ENCODE measurements around the gene PRSS22. TPM values are rescaled to one million over a fixed set of nuclear protein-coding genes. Genes with fewer than 3 reads are reported as not detected.

The PRSS22 gene
- total RNA-seq, 3 donors from 2014 or later = 1.6 to 29.0 (median 1.9) TPM

GRCh38 chr16:2836646-2837508, 21.1 kb downstream of the PRSS22 start:
- intact Hi-C loops (cut with DNase I, micrococcal nuclease) = no loop called here
- Histone ChIP-seq H3K4me1 (ENCODE audit: low read depth) (no peaks in the 10 kb centered on the region), H3K4me3 (no peak overlapping the region), H3K36me3 (ENCODE audit: low read depth) (no peaks in the 10 kb centered on the region), H3K9me3 (no peaks in the 10 kb centered on the region)
- ATAC-seq (no peak), DNase-seq (no peak)
- TF ChIP-seq CTCF (IDR thresholded peaks at IDR 0.05) = no peak

DNA sequence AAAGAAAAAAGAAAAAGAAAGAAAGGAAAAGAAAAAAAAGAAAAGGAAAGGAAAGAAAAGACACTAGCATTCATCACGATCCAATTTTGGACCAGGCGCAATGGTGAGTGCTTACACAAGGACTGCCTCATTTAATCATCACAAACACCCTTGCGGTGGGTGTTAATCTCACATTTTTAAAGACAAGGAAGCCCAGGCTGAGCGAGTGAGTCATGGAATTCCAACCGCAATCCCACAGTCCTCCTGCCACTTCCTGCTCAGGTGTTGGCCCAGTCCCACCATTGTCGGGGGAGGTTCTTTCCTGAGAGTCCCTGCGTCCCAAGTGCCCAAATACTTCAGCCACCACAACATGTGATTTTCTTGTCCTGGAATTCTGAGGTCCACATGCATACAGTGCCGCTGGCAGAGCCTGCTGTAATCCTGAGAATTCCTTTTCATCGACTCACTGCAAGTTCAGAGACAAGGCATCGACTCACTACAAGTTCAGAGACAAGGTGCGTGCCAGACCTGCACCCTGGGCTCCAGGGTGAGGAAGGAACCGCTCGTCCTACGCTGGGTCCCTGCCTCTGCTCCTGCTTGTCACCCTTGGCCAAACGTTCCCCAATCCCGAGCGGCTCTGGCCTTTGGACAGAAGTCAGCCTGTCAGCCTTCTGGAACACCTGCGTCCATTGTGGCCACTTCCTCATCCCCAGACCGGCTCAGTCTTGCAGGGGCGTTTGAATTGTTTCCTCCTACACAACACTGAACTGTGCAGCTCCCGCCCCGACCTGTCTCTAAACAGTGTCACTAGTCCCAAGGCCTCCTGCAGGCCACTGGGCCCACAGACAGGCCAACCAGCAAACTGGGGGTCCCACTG, 22.1 kb downstream of the PRSS22 start:
- H3K4me1 ChIP-seq (ENCODE audit: low read depth) = no peaks in the 10 kb centered on the region
- no peak for TF ChIP-seq CTCF (IDR thresholded peaks at IDR 0.05)
- intact Hi-C loops (cut with DNase I, micrococcal nuclease) = no loop called here
- H3K4me3 ChIP-seq = no peak overlapping the region
- ATAC-seq (peak; percentile 90), DNase-seq (peak in 1 of 3 donors; percentile 38)
- no peaks in the 10 kb centered on the region for H3K9me3 ChIP-seq
- no peaks in the 10 kb centered on the region for H3K36me3 ChIP-seq (ENCODE audit: low read depth)

GRCh38 chr16:2834968-2835367, 23.0 kb downstream of the PRSS22 start:
- no peak for ATAC-seq
- no peak for TF ChIP-seq CTCF (IDR thresholded peaks at IDR 0.05)
- no peak for DNase-seq
- H3K9me3 ChIP-seq = no peaks in the 10 kb centered on the region
- H3K36me3 ChIP-seq (ENCODE audit: low read depth) = no peaks in the 10 kb centered on the region
- H3K4me1 ChIP-seq (ENCODE audit: low read depth) = peaks cover 4% of the 10 kb centered on the region
- no peak overlapping the region for H3K4me3 ChIP-seq
- intact Hi-C loops (cut with DNase I, micrococcal nuclease) = no loop called here

DNA sequence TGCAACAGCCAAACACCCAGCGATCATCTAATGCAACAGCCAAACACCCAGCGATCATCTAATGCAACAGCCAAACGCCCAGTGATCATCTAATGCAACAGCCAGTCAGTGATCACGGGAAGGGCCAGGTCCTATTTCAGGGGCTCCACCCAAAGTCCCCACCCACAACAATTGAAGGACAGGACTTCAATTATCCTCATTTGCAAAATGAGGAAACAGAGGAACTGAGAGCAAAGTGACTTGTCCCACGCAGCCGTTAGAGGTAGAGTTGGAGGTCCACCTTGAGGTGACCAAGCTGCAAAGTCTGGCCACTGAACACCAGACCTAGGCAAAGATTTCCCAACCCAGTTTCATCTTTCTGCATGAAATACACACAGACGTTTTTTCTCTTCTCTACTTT, 24.2 kb downstream of the PRSS22 start:
- no peaks in the 10 kb centered on the region for H3K36me3 ChIP-seq (ENCODE audit: low read depth)
- ATAC-seq = no peak
- no peaks in the 10 kb centered on the region for H3K9me3 ChIP-seq
- intact Hi-C loops (cut with DNase I, micrococcal nuclease) = no loop called here
- H3K4me3 ChIP-seq = no peak overlapping the region
- H3K4me1 ChIP-seq (ENCODE audit: low read depth) = peaks cover 13% of the 10 kb centered on the region
- TF ChIP-seq CTCF (IDR thresholded peaks at IDR 0.05) = no peak
- no peak for DNase-seq

DNA sequence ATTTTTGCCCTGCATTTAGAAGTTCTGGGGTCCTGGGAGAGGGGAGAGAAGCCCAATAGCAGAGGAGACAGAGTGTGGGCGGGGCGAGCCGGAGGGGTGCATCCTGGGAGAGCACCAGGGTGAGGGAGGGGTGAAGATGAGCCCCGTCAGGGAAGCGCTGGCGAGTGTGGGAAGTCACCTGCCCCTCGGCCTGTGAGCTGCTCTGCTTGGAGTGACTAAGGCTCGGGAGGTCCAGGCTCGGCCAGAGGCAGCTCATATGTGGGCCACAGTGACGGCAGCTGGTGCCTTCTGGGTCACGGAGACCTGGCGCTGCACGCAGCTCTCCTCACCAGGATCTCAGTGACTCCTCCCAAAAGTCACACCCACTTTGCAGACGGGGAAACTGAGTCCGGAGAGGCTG, 26.8 kb downstream of the PRSS22 start:
- Histone ChIP-seq H3K4me1 (ENCODE audit: low read depth) (peaks cover 13% of the 10 kb centered on the region), H3K9me3 (no peaks in the 10 kb centered on the region), H3K36me3 (ENCODE audit: low read depth) (no peaks in the 10 kb centered on the region), H3K4me3 (no peak overlapping the region)
- DNase-seq (peak in 1 of 3 donors; percentile 22), ATAC-seq (no peak)
- intact Hi-C loops (cut with DNase I, micrococcal nuclease) = no loop called here
- TF ChIP-seq CTCF (IDR thresholded peaks at IDR 0.05) = no peak

Measured in mucosa of descending colon (tissue), 3 donors.